Measurements from ENCODE around the gene DNAJB2. TPM values are rescaled to one million over a fixed set of nuclear protein-coding genes. Genes with fewer than 3 reads are reported as not detected.
"Not testable (repeated sequence)": the region's sequence is repeated elsewhere in the genome, so short reads cannot be mapped to it uniquely, and the experiment has no call there.

The DNAJB2 gene
- total RNA-seq, 4 donors from 2014 or later, result 30.3 to 72.6 (median 35.1) TPM

- H3K36me3 ChIP-seq, result peaks cover 8 to 33% (median 11%) of the 10 kb centered on the region in 3 donors
- TF ChIP-seq POLR2A (IDR thresholded peaks at IDR 0.05), result no peak
- TF ChIP-seq CTCF (IDR thresholded peaks at IDR 0.05), result no peak
- peak overlapping the region; percentile 65 to 83 (median 74) for H3K4me3 ChIP-seq
- H3K9me3 ChIP-seq, result no peaks in the 10 kb centered on the region
- intact Hi-C loops (cut with DNase I), result no loop called here
- 21 to 27% methylated on average over 2 of the region's 9 CpGs for WGBS, 2 donors
- peak overlapping the region; percentile 93 to 96 (median 95) for H3K27ac ChIP-seq
- DNase-seq, result no peak
- peaks cover 51 to 84% (median 59%) of the 10 kb centered on the region in 3 donors for H3K4me1 ChIP-seq
- no peaks in the 10 kb centered on the region for H3K27me3 ChIP-seq
These were observed 26.6 kb upstream of the DNAJB2 start for GRCh38 chr2:219252570-219252899.

- intact Hi-C loops (cut with DNase I), result no loop called here
- H3K4me1 ChIP-seq, result peaks cover 50 to 78% (median 58%) of the 10 kb centered on the region in 3 donors
- H3K27me3 ChIP-seq, result peaks cover 0 to 2% (median 0%) of the 10 kb centered on the region in 4 donors
- no peaks in the 10 kb centered on the region for H3K9me3 ChIP-seq
- no peak for DNase-seq
- TF ChIP-seq CTCF (IDR thresholded peaks at IDR 0.05) (no peak), POLR2A (IDR thresholded peaks at IDR 0.05) (no peak)
- WGBS, 2 donors, result 1 to 8% methylated on average over 4 to 28 of the region's 49 CpGs
- peaks cover 6 to 27% (median 8%) of the 10 kb centered on the region in 3 donors for H3K36me3 ChIP-seq
- H3K4me3 ChIP-seq, result peak within 1 kb of the TSS; percentile 65 to 83 (median 74)
- H3K27ac ChIP-seq, result peak within 1 kb of the TSS; percentile 93 to 96 (median 95)
These were observed 26.0 kb upstream of the DNAJB2 start, which contains the start of gene TUBA4B for GRCh38 chr2:219252900-219253752. Gene TUBA4B, plus strand, starts transcription at chr2:219253243. Its CDS starts 165 bp downstream, at chr2:219253408.

GRCh38 chr2:219253753-219254589, 25.2 kb upstream of the DNAJB2 start, which contains the start of gene TUBA4A:
Gene TUBA4A, minus strand, starts transcription at chr2:219253918. Its CDS starts 60 bp downstream, at chr2:219253858.
- WGBS, 2 donors, result 0% methylated on average over 3 to 4 of the region's 76 CpGs
- Histone ChIP-seq H3K4me1 (peaks cover 41 to 70% (median 50%) of the 10 kb centered on the region in 3 donors), H3K27me3 (peaks cover 0 to 7% (median 0%) of the 10 kb centered on the region in 4 donors), H3K27ac (peak within 1 kb of the TSS; percentile 93 to 96 (median 95)), H3K9me3 (no peaks in the 10 kb centered on the region), H3K4me3 (peak within 1 kb of the TSS; percentile 65 to 83 (median 74)), H3K36me3 (peaks cover 6 to 18% (median 8%) of the 10 kb centered on the region in 3 donors)
- intact Hi-C loops (cut with DNase I), result no loop called here
- peak; percentile 48 for DNase-seq
- TF ChIP-seq CTCF (IDR thresholded peaks at IDR 0.05) (peak in 4 of 6 experiments; percentile 17 to 43 (median 28)), POLR2A (IDR thresholded peaks at IDR 0.05) (peak in 3 of 4 donors; percentile 78 to 99 (median 98))

GRCh38 chr2:219254590-219255201, 24.5 kb upstream of the DNAJB2 start:
- peak overlapping the region; percentile 93 to 96 (median 95) for H3K27ac ChIP-seq
- H3K9me3 ChIP-seq, result no peaks in the 10 kb centered on the region
- peak overlapping the region; percentile 65 to 83 (median 74) for H3K4me3 ChIP-seq
- peaks cover 0 to 7% (median 0%) of the 10 kb centered on the region in 4 donors for H3K27me3 ChIP-seq
- intact Hi-C loops (cut with DNase I), result no loop called here
- TF ChIP-seq POLR2A (IDR thresholded peaks at IDR 0.05) (no peak), CTCF (IDR thresholded peaks at IDR 0.05) (no peak)
- no peak for DNase-seq
- H3K36me3 ChIP-seq, result peaks cover 6 to 18% (median 8%) of the 10 kb centered on the region in 3 donors
- 30 to 41% methylated on average over 6 to 8 of the region's 12 CpGs for WGBS, 2 donors
- peaks cover 34 to 62% (median 42%) of the 10 kb centered on the region in 3 donors for H3K4me1 ChIP-seq

- H3K36me3 ChIP-seq; intact Hi-C loops (cut with DNase I); H3K4me3 ChIP-seq; DNase-seq; H3K9me3 ChIP-seq; H3K27ac ChIP-seq: not testable (repeated sequence)
- H3K4me1 ChIP-seq, result peaks cover 8 to 20% (median 13%) of the 10 kb centered on the region in 3 donors
- 82 to 87% methylated on average over 10 of the region's 10 CpGs for WGBS, 2 donors
- H3K27me3 ChIP-seq, result peaks cover 0 to 22% (median 0%) of the 10 kb centered on the region in 4 donors
These were observed 20.2 kb upstream of the DNAJB2 start for GRCh38 chr2:219258942-219259341.

Measured in esophagus squamous epithelium (tissue), 5 donors.